Smooth muscle cell of the coronary artery (primary cell): ENCODE measurements around the gene MAPT. TPM values are rescaled to one million over a fixed set of nuclear protein-coding genes. Genes with fewer than 3 reads are reported as not detected.

Experiments used
- total RNA-seq: library from RNA; depleted of rRNA; stranded (reverse); fragments of >200 nt; gene quantifications from 2 replicates; pipeline ENCODE4 v1.2.3, GENCODE V29; 2014; ENCODE audit warnings: low replicate concordance

MAPT gene
- total RNA-seq, result 0.15 and 0.23 TPM in 2 replicates

GRCh38 chr17:45894022-45894784 lies at the start of gene MAPT:
Gene MAPT (plus strand): TSS chr17:45894554. CDS start chr17:45962338, 67,784 bp downstream.

GRCh38 chr17:45844695-45845375 lies 49.5 kb upstream of the MAPT start, which contains the start of gene SPPL2C:
Gene SPPL2C (plus strand): TSS chr17:45844881. CDS start chr17:45844907, 26 bp downstream.

DNA sequence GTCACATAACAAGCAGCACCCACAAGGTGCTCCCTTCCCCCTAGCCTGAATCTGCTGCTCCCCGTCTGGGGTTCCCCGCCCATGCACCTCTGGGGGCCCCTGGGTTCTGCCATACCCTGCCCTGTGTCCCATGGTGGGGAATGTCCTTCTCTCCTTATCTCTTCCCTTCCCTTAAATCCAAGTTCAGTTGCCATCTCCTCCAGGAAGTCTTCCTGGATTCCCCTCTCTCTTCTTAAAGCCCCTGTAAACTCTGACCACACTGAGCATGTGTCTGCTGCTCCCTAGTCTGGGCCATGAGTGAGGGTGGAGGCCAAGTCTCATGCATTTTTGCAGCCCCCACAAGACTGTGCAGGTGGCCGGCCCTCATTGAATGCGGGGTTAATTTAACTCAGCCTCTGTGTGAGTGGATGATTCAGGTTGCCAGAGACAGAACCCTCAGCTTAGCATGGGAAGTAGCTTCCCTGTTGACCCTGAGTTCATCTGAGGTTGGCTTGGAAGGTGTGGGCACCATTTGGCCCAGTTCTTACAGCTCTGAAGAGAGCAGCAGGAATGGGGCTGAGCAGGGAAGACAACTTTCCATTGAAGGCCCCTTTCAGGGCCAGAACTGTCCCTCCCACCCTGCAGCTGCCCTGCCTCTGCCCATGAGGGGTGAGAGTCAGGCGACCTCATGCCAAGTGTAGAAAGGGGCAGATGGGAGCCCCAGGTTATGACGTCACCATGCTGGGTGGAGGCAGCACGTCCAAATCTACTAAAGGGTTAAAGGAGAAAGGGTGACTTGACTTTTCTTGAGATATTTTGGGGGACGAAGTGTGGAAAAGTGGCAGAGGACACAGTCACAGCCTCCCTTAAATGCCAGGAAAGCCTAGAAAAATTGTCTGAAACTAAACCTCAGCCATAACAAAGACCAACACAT lies 104.9 kb downstream of the MAPT start, which contains the start of gene STH:
Gene STH (plus strand): TSS at position 264 of the 913 bp plus-strand sequence. CDS start 30 bp downstream, at position 294.

Other genes with a start within 250 kb of the MAPT start
- gene CRHR1, start 110.2 kb upstream of the MAPT start, total RNA-seq, result not detected in 2 replicates
- gene SPPL2C, start 49.7 kb upstream of the MAPT start, total RNA-seq, result not detected in 2 replicates
- not detected in 2 replicates for gene STH, start 104.7 kb downstream of the MAPT start, total RNA-seq